KOPT-K1 (cell line): Measurements from ENCODE around the gene LTN1.

Experiments used
- H3K27ac ChIP-seq: fragments of 200-600 bp; sonication (generic); 2 replicates; pipeline ENCODE4 v1.5.1; 2016; ENCODE audit warnings: antibody characterized with exemption, mild to moderate bottlenecking, low read depth, low read length; ENCODE audit not compliant: poor library complexity, severe bottlenecking
- H3K36me3 ChIP-seq: fragments of 200-600 bp; sonication (generic); 2 replicates; pipeline ENCODE4 v1.5.1; 2017; ENCODE audit warnings: antibody characterized with exemption, mild to moderate bottlenecking, low read length, moderate library complexity; ENCODE audit not compliant: insufficient read depth
- H3K9me3 ChIP-seq: fragments of 200-600 bp; sonication (generic); 2 replicates; pipeline ENCODE4 v1.5.1; 2017; ENCODE audit warnings: antibody characterized with exemption, low read length, mild to moderate bottlenecking; ENCODE audit not compliant: insufficient read depth, poor library complexity, severe bottlenecking

Gene LTN1

GRCh38 chr21:28923439-28923975 is 69.2 kb downstream of the LTN1 start:
- H3K36me3 ChIP-seq, result no peaks in the 10 kb centered on the region
- H3K9me3 ChIP-seq, result no peaks in the 10 kb centered on the region
- H3K27ac ChIP-seq, result no peak overlapping the region

GRCh38 chr21:28922368-28922767 is 70.3 kb downstream of the LTN1 start:
- no peak overlapping the region for H3K27ac ChIP-seq

DNA sequence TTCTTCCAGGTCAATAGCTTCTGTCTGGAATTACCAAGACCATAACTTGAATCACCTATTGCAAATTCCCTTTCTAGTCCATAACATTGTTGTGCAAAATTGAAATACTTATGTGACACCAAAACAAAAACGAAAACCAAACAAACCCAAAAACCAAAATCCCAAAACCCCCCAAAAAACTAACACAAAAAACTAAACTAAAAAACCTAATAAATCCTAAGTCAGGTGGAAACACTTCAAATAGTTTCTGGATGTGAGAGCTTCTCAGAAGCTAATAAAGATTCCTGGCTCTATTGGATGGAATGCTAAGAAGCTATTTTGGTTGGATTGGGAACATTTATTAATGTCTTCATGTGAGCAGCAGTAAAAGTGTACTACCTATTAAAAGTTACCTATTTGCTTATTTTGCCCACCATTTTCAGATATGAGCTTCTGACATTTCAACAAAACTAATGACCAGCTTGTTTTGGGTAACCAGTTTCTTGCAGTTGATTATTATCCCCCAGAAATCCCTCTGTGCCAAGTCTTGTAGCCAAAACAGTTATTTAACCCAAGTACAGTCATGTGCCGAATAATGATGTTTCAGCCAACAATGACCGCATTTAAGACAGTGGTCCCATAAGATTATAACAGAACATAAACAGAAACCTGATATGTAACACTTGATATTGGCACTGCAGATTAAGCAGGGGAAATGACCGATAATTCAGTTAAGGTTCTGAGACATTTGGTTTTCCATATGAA is 76.4 kb downstream of the LTN1 start:
- no peaks in the 10 kb centered on the region for H3K36me3 ChIP-seq
- H3K27ac ChIP-seq, result no peak overlapping the region
- H3K9me3 ChIP-seq, result no peaks in the 10 kb centered on the region

More at GRCh38 chr21:28922368-28922767, 70.3 kb downstream of the LTN1 start:
- Histone ChIP-seq H3K36me3 (no peaks in the 10 kb centered on the region), H3K9me3 (no peaks in the 10 kb centered on the region)

DNA sequence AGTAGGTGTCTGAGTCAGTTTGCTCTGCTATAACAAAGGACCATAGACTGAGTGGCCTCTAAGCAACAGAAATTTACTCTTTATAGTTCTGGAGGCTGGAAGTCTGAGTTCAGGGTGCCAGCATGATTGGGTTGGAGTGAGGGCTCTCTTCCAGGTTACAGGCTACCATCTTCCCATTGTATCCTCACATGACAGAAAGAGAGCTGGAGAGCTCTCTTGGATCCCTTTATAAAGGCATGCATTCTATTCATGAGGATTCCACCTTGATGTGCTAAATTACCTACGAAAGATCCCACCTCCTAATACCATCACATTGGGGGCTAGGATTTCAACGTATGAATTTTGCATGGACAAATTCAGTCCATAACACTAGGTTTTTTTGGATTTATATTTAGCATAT is 79.6 kb downstream of the LTN1 start:
- no peaks in the 10 kb centered on the region for H3K9me3 ChIP-seq
- H3K27ac ChIP-seq, result no peak overlapping the region
- no peaks in the 10 kb centered on the region for H3K36me3 ChIP-seq

GRCh38 chr21:28910280-28910887 is 82.3 kb downstream of the LTN1 start:
- no peak overlapping the region for H3K27ac ChIP-seq
- no peaks in the 10 kb centered on the region for H3K9me3 ChIP-seq
- no peaks in the 10 kb centered on the region for H3K36me3 ChIP-seq

GRCh38 chr21:28908351-28908750 is 84.3 kb downstream of the LTN1 start:
- Histone ChIP-seq H3K36me3 (no peaks in the 10 kb centered on the region), H3K9me3 (no peaks in the 10 kb centered on the region), H3K27ac (no peak overlapping the region)

GRCh38 chr21:28906841-28907240 is 85.8 kb downstream of the LTN1 start:
- Histone ChIP-seq H3K9me3 (no peaks in the 10 kb centered on the region), H3K36me3 (no peaks in the 10 kb centered on the region), H3K27ac (no peak overlapping the region)

DNA sequence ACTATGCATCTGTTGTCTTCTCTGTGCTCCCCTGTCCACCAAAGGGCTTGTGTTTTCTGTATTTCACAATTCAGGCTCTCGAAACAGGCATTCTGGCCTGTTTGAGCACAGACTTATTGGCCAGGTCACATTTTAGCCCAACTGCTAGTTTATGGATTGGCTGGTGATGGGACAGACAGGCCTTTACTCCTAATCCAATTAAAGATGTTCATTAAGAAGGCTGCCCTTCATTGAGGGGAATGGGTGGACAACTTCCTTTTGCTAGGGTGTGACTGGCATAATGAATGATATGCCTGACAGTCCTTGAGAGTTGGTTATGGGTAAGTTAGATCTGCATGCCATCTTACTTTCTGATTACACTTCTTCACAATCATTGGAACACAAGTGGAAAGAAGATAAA is 86.4 kb downstream of the LTN1 start:
- Histone ChIP-seq H3K9me3 (no peaks in the 10 kb centered on the region), H3K36me3 (no peaks in the 10 kb centered on the region), H3K27ac (no peak overlapping the region)

DNA sequence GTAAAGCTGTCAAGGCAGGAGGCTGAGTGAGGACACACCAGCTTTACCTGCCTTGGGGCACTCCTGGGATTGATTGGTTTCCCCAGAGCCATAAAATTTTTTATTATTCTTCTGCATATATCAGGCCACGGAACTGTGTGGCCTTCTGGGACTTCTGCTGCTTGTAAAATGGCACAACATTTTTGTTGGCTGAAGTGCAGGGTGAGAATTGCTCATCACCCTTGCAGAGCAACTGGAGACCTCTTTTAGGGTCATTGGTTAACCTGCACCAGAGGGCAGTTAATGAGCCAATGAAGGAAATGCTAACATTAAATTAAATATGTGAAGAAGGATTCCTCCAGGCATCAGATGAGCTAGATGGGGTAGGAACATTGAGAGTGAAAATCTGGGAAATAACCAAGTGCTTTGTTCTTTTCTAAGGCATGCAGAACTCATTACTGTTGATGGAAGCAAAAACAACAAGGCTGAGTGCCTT is 87.7 kb downstream of the LTN1 start:
- no peaks in the 10 kb centered on the region for H3K9me3 ChIP-seq
- no peak overlapping the region for H3K27ac ChIP-seq

DNA sequence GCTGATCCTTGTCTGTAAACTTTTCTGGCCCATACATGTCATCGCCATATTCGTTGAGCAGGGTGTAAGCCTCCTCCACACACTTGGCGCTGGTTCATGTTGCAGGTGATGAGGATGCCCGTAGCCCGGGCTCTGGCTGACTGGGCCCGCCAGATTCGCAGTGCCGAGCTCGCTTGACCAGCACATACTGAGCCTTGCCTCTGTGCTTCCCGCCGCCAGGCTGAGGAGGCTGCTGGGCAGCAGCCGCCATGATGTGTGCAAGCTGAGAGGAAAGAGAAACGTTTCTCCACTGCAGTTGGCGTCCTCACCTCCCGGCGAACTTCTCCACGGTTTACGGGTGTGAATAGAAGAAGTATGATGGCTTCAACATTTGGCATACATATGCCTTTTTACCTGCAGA is 89.2 kb downstream of the LTN1 start:
- Histone ChIP-seq H3K9me3 (no peaks in the 10 kb centered on the region), H3K36me3 (no peaks in the 10 kb centered on the region), H3K27ac (no peak overlapping the region)

More for the DNA sequence above, 87.7 kb downstream of the LTN1 start:
- no peaks in the 10 kb centered on the region for H3K36me3 ChIP-seq

- Histone ChIP-seq H3K36me3 (no peaks in the 10 kb centered on the region), H3K27ac (no peak overlapping the region), H3K9me3 (no peaks in the 10 kb centered on the region)
These were observed 92.2 kb downstream of the LTN1 start for GRCh38 chr21:28900481-28900880.

- Histone ChIP-seq H3K36me3 (no peaks in the 10 kb centered on the region), H3K9me3 (no peaks in the 10 kb centered on the region), H3K27ac (no peak overlapping the region)
These were observed 92.9 kb downstream of the LTN1 start for GRCh38 chr21:28899744-28900143.

GRCh38 chr21:28899220-28899619 is 93.5 kb downstream of the LTN1 start:
- Histone ChIP-seq H3K36me3 (no peaks in the 10 kb centered on the region), H3K9me3 (no peaks in the 10 kb centered on the region), H3K27ac (no peak overlapping the region)

- Histone ChIP-seq H3K36me3 (no peaks in the 10 kb centered on the region), H3K9me3 (no peaks in the 10 kb centered on the region), H3K27ac (no peak overlapping the region)
These were observed 99.0 kb downstream of the LTN1 start for GRCh38 chr21:28893687-28894086.

DNA sequence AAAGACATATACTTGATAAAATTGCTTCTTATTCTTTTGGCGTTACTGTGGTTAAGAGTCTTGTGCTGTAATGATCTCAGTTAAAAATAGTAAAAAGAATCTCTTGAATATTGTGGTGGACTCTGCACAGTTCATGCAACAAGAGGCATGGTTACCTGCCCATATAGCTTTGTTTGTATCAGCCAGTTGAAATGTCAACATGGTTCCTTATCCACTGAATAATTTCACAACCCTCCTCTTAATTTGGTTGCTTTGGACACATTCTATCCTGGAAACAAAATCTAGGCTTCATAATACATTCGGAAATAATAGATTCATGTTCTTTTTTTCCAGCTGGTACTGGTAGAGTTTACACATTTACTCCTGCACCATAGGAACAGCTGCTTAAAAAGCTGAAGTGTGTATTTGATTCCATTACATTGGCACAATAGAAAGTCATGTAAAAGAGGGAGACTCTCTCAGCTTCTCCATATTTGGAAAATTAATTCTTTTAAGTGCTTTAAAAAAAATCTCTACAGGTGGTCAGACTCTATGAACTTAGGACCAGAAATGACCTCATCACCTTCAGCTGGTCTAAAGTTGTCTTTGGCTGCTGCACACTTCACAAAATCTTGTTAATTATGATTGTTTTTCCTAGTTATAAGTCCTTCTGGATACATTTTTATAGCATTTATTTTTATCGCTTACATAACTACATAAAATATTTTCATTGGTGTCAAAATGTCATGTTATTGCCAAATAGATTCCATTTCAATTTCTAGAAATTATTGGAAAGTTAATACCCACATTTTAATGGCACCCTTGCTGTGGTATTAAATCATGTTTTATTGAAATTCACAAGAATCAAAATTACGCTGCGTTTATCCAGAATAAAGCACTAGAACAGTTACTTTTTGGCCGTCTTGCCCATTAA is 100.2 kb downstream of the LTN1 start:
- Histone ChIP-seq H3K36me3 (no peaks in the 10 kb centered on the region), H3K9me3 (no peaks in the 10 kb centered on the region)

More for the DNA sequence above, 100.2 kb downstream of the LTN1 start:
- H3K27ac ChIP-seq, result no peak overlapping the region
